Keratinocyte (primary cell): ENCODE data around the gene ZBTB17. TPM values are rescaled to one million over a fixed set of nuclear protein-coding genes. Genes with fewer than 3 reads are reported as not detected.
A peak's percentile ranks its signal among the peaks of the same experiment; 100 is the strongest.

Source experiments
- DNase-seq: peaks from one replicate; pipeline ENCODE4 v3.0.0-alpha.2; 2011; ENCODE audit warnings: low read depth, missing footprints, low spot score
- FAIRE-seq: peaks from 2 replicates; lab custom pipeline; 2011; peaks lifted over from hg19 to GRCh38; lab: Jason Lieb, UNC
- H2AFZ ChIP-seq: 2 replicates; pipeline ENCODE4 v1.6.0; 2012; ENCODE audit warnings: low read length, control low read depth, inconsistent platforms; ENCODE audit not compliant: control insufficient read depth
- H3K27ac ChIP-seq: 2 replicates; pipeline ENCODE4 v1.5.1; 2011; ENCODE audit warnings: low read length; ENCODE audit not compliant: control insufficient read depth, insufficient read depth
- H3K27me3 ChIP-seq: 3 replicates; pipeline ENCODE4 v1.6.0; 2011; ENCODE audit warnings: low read length; ENCODE audit not compliant: control insufficient read depth, insufficient read depth; ENCODE audit errors: extremely low read depth
- H3K36me3 ChIP-seq, 2 experiments: 2 replicates in 1 of 2; 3 replicates in 1 of 2; pipeline ENCODE4 v1.5.1; 2011; ENCODE audit warnings: low read length in 2 of 2, mild to moderate bottlenecking in 1 of 2; ENCODE audit not compliant: control insufficient read depth in 2 of 2, insufficient read depth in 2 of 2; ENCODE audit errors: extremely low read depth in 1 of 2
- H3K4me1 ChIP-seq: 3 replicates; pipeline ENCODE4 v1.5.1; 2011; ENCODE audit warnings: low read length; ENCODE audit not compliant: control insufficient read depth, insufficient read depth; ENCODE audit errors: extremely low read depth
- H3K4me2 ChIP-seq: 3 replicates; pipeline ENCODE4 v1.6.0; 2011; ENCODE audit warnings: low read depth, low read length; ENCODE audit not compliant: control insufficient read depth, insufficient read depth; ENCODE audit errors: extremely low read depth
- H3K4me3 ChIP-seq, 3 experiments: fragments of 200-600 bp in 1 of 3; sonication (generic) in 1 of 3; 2 replicates in 2 of 3; 3 replicates in 1 of 3; pipeline ENCODE4 v1.5.1; 2011 to 2016; ENCODE audit warnings: low read length in 3 of 3, mild to moderate bottlenecking in 3 of 3, control low read depth in 2 of 3, inconsistent platforms in 1 of 3, low read depth in 1 of 3, mixed read lengths in 1 of 3, mixed run types in 1 of 3, moderate library complexity in 1 of 3; ENCODE audit not compliant: control insufficient read depth in 2 of 3, insufficient read depth in 2 of 3; ENCODE audit errors: extremely low read depth in 1 of 3
- H3K79me2 ChIP-seq: 2 replicates; pipeline ENCODE4 v1.6.0; 2012; ENCODE audit warnings: low read length; ENCODE audit not compliant: control insufficient read depth, insufficient read depth
- H3K9ac ChIP-seq: 3 replicates; pipeline ENCODE4 v1.6.0; 2011; ENCODE audit warnings: low read length; ENCODE audit not compliant: control insufficient read depth, insufficient read depth; ENCODE audit errors: extremely low read depth
- H3K9me1 ChIP-seq: 3 replicates; pipeline ENCODE4 v1.6.0; 2011; ENCODE audit warnings: low read length; ENCODE audit not compliant: control insufficient read depth, insufficient read depth; ENCODE audit errors: extremely low read depth
- H3K9me3 ChIP-seq: 2 replicates; pipeline ENCODE4 v1.5.1; 2012; ENCODE audit warnings: low read depth, low read length; ENCODE audit not compliant: control insufficient read depth
- H4K20me1 ChIP-seq: 3 replicates; pipeline ENCODE4 v1.6.0; 2011; ENCODE audit warnings: low read length; ENCODE audit not compliant: control insufficient read depth, insufficient read depth; ENCODE audit errors: extremely low read depth
- EZH2 ChIP-seq: IDR thresholded peaks from one replicate; pipeline ENCODE4 v1.6.1; 2012; ENCODE audit warnings: inconsistent platforms, mild to moderate bottlenecking, low read length, moderate library complexity
- dilution Hi-C: fragments of 300-500 bp; cut with MboI; formaldehyde crosslinking; loops from one replicate; pipeline ENCODE4 v1.7.0; 2020; ENCODE audit warnings: low sequenced_read_pairs; ENCODE audit not compliant: extremely low pct_ligation_motif_present
- polyA plus RNA-seq, 5 experiments: library from polyadenylated mRNA; depleted of rRNA in 3 of 5; stranded (reverse) in 3 of 5; stranded (forward) in 1 of 5; unstranded in 1 of 5; fragments of >200 nt; gene quantifications; 1 replicate in 1 of 5; 2 replicates in 3 of 5; 3 replicates in 1 of 5; pipeline versions ENCODE4 v1.2.1 to v1.2.3, GENCODE V29; 2011 to 2012; ENCODE audit warnings: missing spikeins in 2 of 5, low read depth in 1 of 5, low replicate concordance in 1 of 5
- TF ChIP-seq, protein P1 (sequence below), 3 experiments: IDR thresholded peaks in 1 of 3; conservative IDR thresholded peaks in 1 of 3; optimal IDR thresholded peaks in 1 of 3; 2 replicates in 2 of 3; 3 replicates in 1 of 3; pipeline versions ENCODE3 to v1.5.1; 2011; ENCODE audit warnings: low read length in 3 of 3, mild to moderate bottlenecking in 3 of 3, moderate library complexity in 2 of 3, control low read depth in 1 of 3, inconsistent platforms in 1 of 3; ENCODE audit not compliant: insufficient read depth in 2 of 3; ENCODE audit errors: extremely low read depth in 1 of 3

Gene ZBTB17
- polyA plus RNA-seq, 1 donor (not counting 4 experiments of a cell fraction or from before 2014, with no cell fraction given), result 18.4 TPM

DNA sequence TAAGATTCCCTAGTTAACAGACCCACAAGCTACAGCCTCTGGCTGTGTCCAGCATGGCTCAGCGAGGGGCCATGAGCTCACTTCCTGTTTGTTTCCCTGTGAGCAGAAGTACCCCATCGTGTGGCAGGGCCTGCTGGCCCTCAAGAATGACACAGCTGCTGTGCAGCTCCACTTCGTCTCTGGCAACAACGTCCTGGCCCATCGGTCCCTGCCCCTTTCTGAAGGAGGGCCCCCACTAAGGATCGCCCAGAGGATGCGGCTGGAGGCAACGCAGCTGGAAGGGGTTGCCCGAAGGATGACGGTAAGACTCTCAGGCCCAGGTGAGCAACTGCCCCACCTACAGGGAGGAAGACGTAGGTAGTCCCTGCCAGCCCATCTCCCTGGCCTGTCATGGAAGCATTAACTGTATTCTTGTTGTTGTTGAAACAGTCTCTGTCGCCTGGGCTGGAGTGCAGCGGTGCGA is 38.2 kb downstream of the ZBTB17 start:
- H3K27me3 ChIP-seq, result no peaks in the 10 kb centered on the region
- dilution Hi-C loops, result no loop called here
- H3K4me2 ChIP-seq, result no peak overlapping the region
- no peak overlapping the region for H3K4me3 ChIP-seq
- H3K9me3 ChIP-seq, result no peaks in the 10 kb centered on the region
- no peak overlapping the region for H2AFZ ChIP-seq
- H3K4me1 ChIP-seq, result no peaks in the 10 kb centered on the region
- no peak for DNase-seq
- FAIRE-seq, result no peak
- H3K9me1 ChIP-seq, result no peaks in the 10 kb centered on the region
- H3K79me2 ChIP-seq, result peaks cover 11% of the 10 kb centered on the region
- no peak overlapping the region for H3K27ac ChIP-seq
- no peaks in the 10 kb centered on the region for H4K20me1 ChIP-seq
- H3K9ac ChIP-seq, result no peak overlapping the region
- peaks cover 42 to 58% of the 10 kb centered on the region in 2 experiments for H3K36me3 ChIP-seq
- no peak for TF ChIP-seq EZH2
- TF ChIP-seq, protein P1, sequence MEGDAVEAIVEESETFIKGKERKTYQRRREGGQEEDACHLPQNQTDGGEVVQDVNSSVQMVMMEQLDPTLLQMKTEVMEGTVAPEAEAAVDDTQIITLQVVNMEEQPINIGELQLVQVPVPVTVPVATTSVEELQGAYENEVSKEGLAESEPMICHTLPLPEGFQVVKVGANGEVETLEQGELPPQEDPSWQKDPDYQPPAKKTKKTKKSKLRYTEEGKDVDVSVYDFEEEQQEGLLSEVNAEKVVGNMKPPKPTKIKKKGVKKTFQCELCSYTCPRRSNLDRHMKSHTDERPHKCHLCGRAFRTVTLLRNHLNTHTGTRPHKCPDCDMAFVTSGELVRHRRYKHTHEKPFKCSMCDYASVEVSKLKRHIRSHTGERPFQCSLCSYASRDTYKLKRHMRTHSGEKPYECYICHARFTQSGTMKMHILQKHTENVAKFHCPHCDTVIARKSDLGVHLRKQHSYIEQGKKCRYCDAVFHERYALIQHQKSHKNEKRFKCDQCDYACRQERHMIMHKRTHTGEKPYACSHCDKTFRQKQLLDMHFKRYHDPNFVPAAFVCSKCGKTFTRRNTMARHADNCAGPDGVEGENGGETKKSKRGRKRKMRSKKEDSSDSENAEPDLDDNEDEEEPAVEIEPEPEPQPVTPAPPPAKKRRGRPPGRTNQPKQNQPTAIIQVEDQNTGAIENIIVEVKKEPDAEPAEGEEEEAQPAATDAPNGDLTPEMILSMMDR (optimal IDR thresholded peaks at IDR 0.05 in 1 of 3, IDR thresholded peaks at IDR 0.05 in 1 of 3, conservative IDR thresholded peaks at IDR 0.05 in 1 of 3; ENCODE audit: extremely low read depth in 1 of 3, insufficient read depth in 2 of 3, low read length in 3 of 3), result peak in 2 of 3 experiments; percentile 24 to 51

DNA sequence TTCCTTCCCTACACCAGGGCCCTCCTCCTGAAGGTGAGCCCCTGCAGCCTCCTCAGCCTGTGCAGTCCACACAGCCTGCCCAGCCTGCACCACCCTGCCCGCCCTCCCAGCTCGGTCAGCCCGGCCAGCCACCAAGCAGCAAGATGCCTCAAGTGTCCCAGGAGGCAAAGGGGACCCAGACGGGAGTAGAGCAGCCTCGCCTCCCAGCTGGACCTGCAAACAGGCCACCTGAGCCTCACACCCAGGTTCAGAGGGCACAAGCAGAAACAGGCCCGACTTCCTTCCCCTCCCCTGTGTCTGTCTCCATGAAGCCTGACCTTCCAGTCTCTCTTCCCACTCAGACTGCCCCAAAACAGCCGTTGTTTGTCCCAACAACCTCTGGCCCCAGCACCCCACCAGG is 38.8 kb downstream of the ZBTB17 start:
- no peak overlapping the region for H3K4me2 ChIP-seq
- peaks cover 9% of the 10 kb centered on the region for H3K79me2 ChIP-seq
- H3K9ac ChIP-seq, result no peak overlapping the region
- DNase-seq (no peak), FAIRE-seq (no peak)
- dilution Hi-C loops, result no loop called here
- H3K27me3 ChIP-seq, result no peaks in the 10 kb centered on the region
- H3K36me3 ChIP-seq, result peaks cover 43 to 59% of the 10 kb centered on the region in 2 experiments
- no peaks in the 10 kb centered on the region for H3K9me1 ChIP-seq
- H3K4me1 ChIP-seq, result no peaks in the 10 kb centered on the region
- no peaks in the 10 kb centered on the region for H3K9me3 ChIP-seq
- TF ChIP-seq, protein P1 (optimal IDR thresholded peaks at IDR 0.05 in 1 of 3, IDR thresholded peaks at IDR 0.05 in 1 of 3, conservative IDR thresholded peaks at IDR 0.05 in 1 of 3; ENCODE audit: extremely low read depth in 1 of 3, insufficient read depth in 2 of 3, low read length in 3 of 3), result no peak
- no peak for TF ChIP-seq EZH2
- no peak overlapping the region for H2AFZ ChIP-seq
- H3K27ac ChIP-seq, result no peak overlapping the region
- H4K20me1 ChIP-seq, result no peaks in the 10 kb centered on the region
- no peak overlapping the region for H3K4me3 ChIP-seq
